ENCODE measurements around the gene BTG1.
"Not testable (repeated sequence)": the region's sequence is repeated elsewhere in the genome, so short reads cannot be mapped to it uniquely, and the experiment has no call there.

BTG1 gene

DNA sequence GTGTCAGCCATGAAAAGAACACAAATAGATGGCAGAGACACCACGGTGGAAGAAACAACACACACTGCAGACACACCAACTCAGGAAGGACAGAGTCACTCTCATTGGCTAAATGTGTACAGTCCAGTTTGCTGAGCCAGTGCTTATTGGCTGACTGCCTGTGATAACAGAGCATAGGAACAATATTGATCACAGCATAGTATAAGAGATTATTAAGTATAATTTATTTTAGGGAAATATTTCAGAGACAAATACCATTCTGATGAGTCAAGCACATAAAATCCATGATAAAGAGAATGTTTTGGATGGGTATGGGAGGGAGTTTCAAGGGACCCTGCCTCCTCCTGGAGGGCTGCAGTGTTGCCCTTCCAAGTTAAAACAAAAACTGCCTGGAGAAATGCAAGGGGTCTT, 50.9 kb downstream of the BTG1 start:
- DNase-seq = no peak

DNA sequence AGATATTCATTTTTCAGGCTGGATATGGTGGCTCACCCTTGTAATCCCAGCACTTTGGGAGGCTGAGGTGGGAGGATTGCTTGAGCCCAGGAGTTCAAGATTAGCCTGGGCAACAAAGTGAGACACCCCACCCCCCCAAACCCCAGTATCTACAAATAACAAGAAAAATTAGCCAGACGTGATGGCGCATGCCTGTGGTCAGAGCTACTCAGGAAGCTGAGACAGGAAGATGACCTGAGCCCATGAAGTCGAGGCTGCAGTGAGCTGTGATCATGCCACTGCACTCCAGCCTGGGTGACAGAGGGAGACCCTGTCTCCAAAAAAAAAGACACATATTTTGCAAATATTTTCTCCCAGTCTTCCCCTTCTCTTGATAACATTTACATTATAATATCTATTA, 51.3 kb downstream of the BTG1 start:
- not testable (repeated sequence) for DNase-seq
